ENCODE measurements around the gene FCRL3. TPM values are rescaled to one million over a fixed set of nuclear protein-coding genes. Genes with fewer than 3 reads are reported as not detected.
A peak's percentile ranks its signal among the peaks of the same experiment; 100 is the strongest.

The FCRL3 gene
- total RNA-seq, 1 experiment from 2014 or later: not detected

- peak in 1 of 2 experiments; percentile 30 for DNase-seq
- Mint-ChIP-seq H3K27ac (ENCODE audit: unreplicated experiment) (no peak overlapping the region), H3K9me3 (ENCODE audit: unreplicated experiment) (no peaks in the 10 kb centered on the region), H3K27me3 (ENCODE audit: insufficient read depth, unreplicated experiment) (peaks cover 10% of the 10 kb centered on the region), H3K4me3 (ENCODE audit: unreplicated experiment) (no peak overlapping the region), H3K36me3 (ENCODE audit: insufficient read depth, unreplicated experiment) (no peaks in the 10 kb centered on the region), H3K4me1 (ENCODE audit: low read depth, unreplicated experiment) (no peaks in the 10 kb centered on the region)
- ChIA-PET CTCF (interaction anchor here (0.6 to 2.9 kb wide), 5 partner anchors 103 to 380 kb away, joined by 3 to 34 read pairs (median 5); no protein-coding TSS in a partner anchor), POLR2A (interaction anchor here (0.6 kb wide), 1 partner anchor 482 kb away, joined by 5 read pairs; no protein-coding TSS in a partner anchor)
- intact Hi-C loops (cut with micrococcal nuclease; ENCODE audit: unreplicated experiment): loop anchor here (1.0 to 5.0 kb wide), 5 partner anchors 111 to 519 kb away; no protein-coding TSS in a partner anchor
- no peaks in the 10 kb centered on the region for H3K27me3 ChIP-seq (replicated peaks; ENCODE audit: control insufficient read depth, insufficient read depth, low read length)
- BruUV-seq (replicated peaks): no TSS peak
- H3K9me3 ChIP-seq: no peaks in the 10 kb centered on the region
- no peak overlapping the region for H3K4me3 ChIP-seq (ENCODE audit: low read depth, low read length)
- no peaks in the 10 kb centered on the region for H3K4me1 ChIP-seq
- H3K36me3 ChIP-seq (ENCODE audit: control insufficient read depth, insufficient read depth, low read length): no peaks in the 10 kb centered on the region
- TF ChIP-seq CTCF (IDR thresholded peaks at IDR 0.05; ENCODE audit: insufficient read depth in 1 of 2, low read depth in 1 of 2, low read length in 1 of 2, severe bottlenecking in 1 of 2, unreplicated experiment in 1 of 2): peak; percentile 56 to 64
These were observed 9.2 kb downstream of the FCRL3 start for GRCh38 chr1:157691285-157691920.

DNA sequence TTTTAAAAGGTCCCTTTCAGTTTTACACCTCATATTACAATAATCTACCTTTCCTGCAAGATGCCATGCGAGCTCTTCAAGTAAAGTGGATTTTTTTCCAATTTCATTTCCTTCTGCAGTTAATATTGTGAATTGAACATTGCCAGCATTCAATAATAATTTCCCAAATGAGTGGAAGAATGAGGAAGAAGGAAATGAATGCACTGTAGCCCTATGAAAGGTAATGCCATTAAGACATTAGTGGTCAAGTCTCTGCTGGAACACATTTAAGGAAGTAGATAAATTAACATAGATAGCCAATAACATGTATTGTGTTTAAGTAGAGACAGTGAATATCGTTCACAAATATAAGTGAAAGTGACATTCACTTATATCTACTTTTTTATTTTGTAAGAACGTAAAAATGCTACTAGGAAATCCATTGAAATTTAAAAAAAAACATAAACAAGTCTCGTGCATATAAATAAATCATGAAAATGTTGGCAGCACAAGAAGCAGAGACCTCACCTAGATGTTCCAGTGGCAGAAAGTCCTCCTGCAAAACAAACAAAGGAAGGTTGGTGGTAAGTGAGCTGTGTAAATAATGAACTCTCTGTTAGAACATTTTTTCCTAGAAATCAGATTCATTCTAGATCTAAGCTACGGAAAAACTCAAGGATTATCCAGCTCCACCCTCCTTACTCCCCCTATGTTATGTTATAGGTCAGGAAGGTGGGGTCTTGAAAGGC, 17.7 kb downstream of the FCRL3 start:
- CTCF ChIA-PET: no interaction called here
- no peak for TF ChIP-seq CTCF (IDR thresholded peaks at IDR 0.05; ENCODE audit: insufficient read depth in 1 of 2, low read depth in 1 of 2, low read length in 1 of 2, severe bottlenecking in 1 of 2, unreplicated experiment in 1 of 2)
- H3K4me1 ChIP-seq: no peaks in the 10 kb centered on the region
- Mint-ChIP-seq H3K27ac (ENCODE audit: unreplicated experiment) (no peak overlapping the region), H3K9me3 (ENCODE audit: unreplicated experiment) (no peaks in the 10 kb centered on the region), H3K36me3 (ENCODE audit: insufficient read depth, unreplicated experiment) (no peaks in the 10 kb centered on the region), H3K27me3 (ENCODE audit: insufficient read depth, unreplicated experiment) (peaks cover 11% of the 10 kb centered on the region), H3K4me1 (ENCODE audit: low read depth, unreplicated experiment) (no peaks in the 10 kb centered on the region), H3K4me3 (ENCODE audit: unreplicated experiment) (no peak overlapping the region)
- intact Hi-C loops (cut with micrococcal nuclease; ENCODE audit: unreplicated experiment): no loop called here
- H3K36me3 ChIP-seq (ENCODE audit: control insufficient read depth, insufficient read depth, low read length): no peaks in the 10 kb centered on the region
- H3K27me3 ChIP-seq (replicated peaks; ENCODE audit: control insufficient read depth, insufficient read depth, low read length): no peaks in the 10 kb centered on the region; the same call in 1 of the 2 replicates
- no peaks in the 10 kb centered on the region for H3K9me3 ChIP-seq
- POLR2A ChIA-PET: no interaction called here
- no TSS peak for BruUV-seq (replicated peaks)
- H3K4me3 ChIP-seq (ENCODE audit: low read depth, low read length): no peak overlapping the region
- DNase-seq: no peak

DNA sequence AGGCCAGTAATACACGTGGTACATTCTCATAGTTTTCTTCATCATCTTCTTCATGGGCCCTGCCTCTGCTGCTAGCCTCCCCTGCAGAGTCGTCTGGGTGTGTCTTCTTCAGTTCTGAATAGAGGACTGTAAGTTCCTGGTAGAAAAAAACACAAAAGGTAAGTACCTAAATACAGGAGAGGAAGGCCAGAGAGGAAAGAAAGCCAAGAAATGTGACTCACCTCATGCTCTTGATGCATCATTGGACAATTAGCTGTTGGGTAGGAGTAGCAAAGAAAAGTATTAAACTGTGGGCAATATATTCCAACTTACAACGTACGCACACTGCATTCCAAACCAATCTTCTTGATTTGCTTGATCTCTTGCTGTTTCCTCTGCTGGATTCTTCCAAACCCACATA, 21.8 kb downstream of the FCRL3 start:
- BruUV-seq (replicated peaks): no TSS peak
- H3K4me3 ChIP-seq (ENCODE audit: low read depth, low read length): no peak overlapping the region
- CTCF ChIA-PET: no interaction called here

More for the DNA sequence above, 21.8 kb downstream of the FCRL3 start:
- Mint-ChIP-seq H3K4me1 (ENCODE audit: low read depth, unreplicated experiment) (no peaks in the 10 kb centered on the region), H3K27me3 (ENCODE audit: insufficient read depth, unreplicated experiment) (peaks cover 8% of the 10 kb centered on the region), H3K9me3 (ENCODE audit: unreplicated experiment) (no peaks in the 10 kb centered on the region), H3K4me3 (ENCODE audit: unreplicated experiment) (no peak overlapping the region), H3K36me3 (ENCODE audit: insufficient read depth, unreplicated experiment) (no peaks in the 10 kb centered on the region), H3K27ac (ENCODE audit: unreplicated experiment) (no peak overlapping the region)
- H3K4me1 ChIP-seq: no peaks in the 10 kb centered on the region
- H3K9me3 ChIP-seq: no peaks in the 10 kb centered on the region
- intact Hi-C loops (cut with micrococcal nuclease; ENCODE audit: unreplicated experiment): no loop called here
- TF ChIP-seq CTCF (IDR thresholded peaks at IDR 0.05; ENCODE audit: insufficient read depth in 1 of 2, low read depth in 1 of 2, low read length in 1 of 2, severe bottlenecking in 1 of 2, unreplicated experiment in 1 of 2): no peak
- H3K27me3 ChIP-seq (replicated peaks; ENCODE audit: control insufficient read depth, insufficient read depth, low read length): no peaks in the 10 kb centered on the region; the same call in 1 of the 2 replicates
- no peaks in the 10 kb centered on the region for H3K36me3 ChIP-seq (ENCODE audit: control insufficient read depth, insufficient read depth, low read length)
- no peak for DNase-seq
- POLR2A ChIA-PET: no interaction called here
